ENCODE data around the gene BORCS5. TPM values are rescaled to one million over a fixed set of nuclear protein-coding genes. Genes with fewer than 3 reads are reported as not detected.

Gene BORCS5
- total and polyA plus RNA-seq, 2 experiments from 2014 or later, result 11.3 to 12.6 TPM

DNA sequence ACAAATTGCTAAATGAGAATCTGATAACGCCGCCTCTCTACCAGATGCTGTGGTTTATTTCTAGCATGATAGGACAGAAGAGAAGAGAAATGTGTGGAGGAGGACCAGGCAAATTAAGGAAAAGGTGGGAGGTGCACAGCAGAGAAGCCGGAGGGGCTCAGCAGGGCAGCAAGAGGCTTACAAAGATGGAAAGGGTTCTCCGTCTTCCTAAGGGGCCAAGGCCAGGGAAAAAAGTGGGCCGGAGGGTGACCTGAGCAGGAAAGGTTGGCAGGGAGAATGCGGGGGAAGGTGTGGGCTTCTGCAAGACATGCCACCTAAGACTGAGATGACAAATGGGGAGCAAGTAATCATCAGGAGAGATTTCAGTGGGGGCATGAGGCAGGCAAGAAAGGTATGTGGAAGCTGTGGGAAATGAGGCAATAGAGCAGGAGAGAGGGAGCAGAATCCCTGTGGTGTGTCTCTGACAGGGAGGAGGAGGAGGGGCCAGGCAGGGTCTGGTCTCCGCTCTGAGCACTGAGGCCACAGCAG lies 25.6 kb upstream of the BORCS5 start (continued):
- TF ChIP-seq, protein P1, sequence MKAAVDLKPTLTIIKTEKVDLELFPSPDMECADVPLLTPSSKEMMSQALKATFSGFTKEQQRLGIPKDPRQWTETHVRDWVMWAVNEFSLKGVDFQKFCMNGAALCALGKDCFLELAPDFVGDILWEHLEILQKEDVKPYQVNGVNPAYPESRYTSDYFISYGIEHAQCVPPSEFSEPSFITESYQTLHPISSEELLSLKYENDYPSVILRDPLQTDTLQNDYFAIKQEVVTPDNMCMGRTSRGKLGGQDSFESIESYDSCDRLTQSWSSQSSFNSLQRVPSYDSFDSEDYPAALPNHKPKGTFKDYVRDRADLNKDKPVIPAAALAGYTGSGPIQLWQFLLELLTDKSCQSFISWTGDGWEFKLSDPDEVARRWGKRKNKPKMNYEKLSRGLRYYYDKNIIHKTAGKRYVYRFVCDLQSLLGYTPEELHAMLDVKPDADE (IDR thresholded peaks at IDR 0.05), result no peak
- TF ChIP-seq CREB1 (CRISPR knock-in tag; IDR thresholded peaks at IDR 0.05; ENCODE audit: low read depth), result no peak
- TF ChIP-seq, protein P2, sequence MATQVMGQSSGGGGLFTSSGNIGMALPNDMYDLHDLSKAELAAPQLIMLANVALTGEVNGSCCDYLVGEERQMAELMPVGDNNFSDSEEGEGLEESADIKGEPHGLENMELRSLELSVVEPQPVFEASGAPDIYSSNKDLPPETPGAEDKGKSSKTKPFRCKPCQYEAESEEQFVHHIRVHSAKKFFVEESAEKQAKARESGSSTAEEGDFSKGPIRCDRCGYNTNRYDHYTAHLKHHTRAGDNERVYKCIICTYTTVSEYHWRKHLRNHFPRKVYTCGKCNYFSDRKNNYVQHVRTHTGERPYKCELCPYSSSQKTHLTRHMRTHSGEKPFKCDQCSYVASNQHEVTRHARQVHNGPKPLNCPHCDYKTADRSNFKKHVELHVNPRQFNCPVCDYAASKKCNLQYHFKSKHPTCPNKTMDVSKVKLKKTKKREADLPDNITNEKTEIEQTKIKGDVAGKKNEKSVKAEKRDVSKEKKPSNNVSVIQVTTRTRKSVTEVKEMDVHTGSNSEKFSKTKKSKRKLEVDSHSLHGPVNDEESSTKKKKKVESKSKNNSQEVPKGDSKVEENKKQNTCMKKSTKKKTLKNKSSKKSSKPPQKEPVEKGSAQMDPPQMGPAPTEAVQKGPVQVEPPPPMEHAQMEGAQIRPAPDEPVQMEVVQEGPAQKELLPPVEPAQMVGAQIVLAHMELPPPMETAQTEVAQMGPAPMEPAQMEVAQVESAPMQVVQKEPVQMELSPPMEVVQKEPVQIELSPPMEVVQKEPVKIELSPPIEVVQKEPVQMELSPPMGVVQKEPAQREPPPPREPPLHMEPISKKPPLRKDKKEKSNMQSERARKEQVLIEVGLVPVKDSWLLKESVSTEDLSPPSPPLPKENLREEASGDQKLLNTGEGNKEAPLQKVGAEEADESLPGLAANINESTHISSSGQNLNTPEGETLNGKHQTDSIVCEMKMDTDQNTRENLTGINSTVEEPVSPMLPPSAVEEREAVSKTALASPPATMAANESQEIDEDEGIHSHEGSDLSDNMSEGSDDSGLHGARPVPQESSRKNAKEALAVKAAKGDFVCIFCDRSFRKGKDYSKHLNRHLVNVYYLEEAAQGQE (IDR thresholded peaks at IDR 0.05; ENCODE audit: unreplicated experiment), result no peak

DNA sequence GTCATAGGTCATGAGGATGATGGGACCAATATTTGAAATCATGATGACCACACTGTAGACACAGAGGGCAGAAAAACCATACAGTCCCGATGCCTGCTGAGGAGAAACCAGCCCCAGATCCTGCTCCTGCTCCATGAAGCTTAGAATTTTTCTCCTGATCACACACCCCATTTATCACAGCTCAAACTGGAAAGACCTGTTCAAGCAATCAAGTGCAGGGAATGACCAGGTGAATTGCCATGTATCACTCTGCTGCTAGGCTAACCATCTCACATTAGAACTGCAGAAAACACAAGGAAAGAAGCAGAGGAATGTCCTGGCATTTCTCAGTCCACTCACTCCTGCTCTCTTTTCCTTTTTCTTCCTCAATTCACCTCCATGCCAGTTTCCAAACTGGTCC lies 25.0 kb upstream of the BORCS5 start:
- Histone ChIP-seq H3K36me3 (ENCODE audit: insufficient read depth) (no peaks in the 10 kb centered on the region), H3K79me2 (replicated peaks; ENCODE audit: insufficient read depth) (no peaks in the 10 kb centered on the region), H2AFZ (no peak overlapping the region), H3K4me3 (no peak overlapping the region), H4K20me1 (replicated peaks; ENCODE audit: insufficient read depth) (no peaks in the 10 kb centered on the region), H3K4me2 (no peak overlapping the region), H3F3A (replicated peaks; ENCODE audit: low read depth) (no peaks in the 10 kb centered on the region; the same call in 1 of the 2 replicates), H3K27ac (ENCODE audit: low read depth) (no peak overlapping the region), H3K27me3 (ENCODE audit: insufficient read depth) (no peaks in the 10 kb centered on the region), H3K9me2 (ENCODE audit: insufficient read depth) (no peaks in the 10 kb centered on the region), H3K4me1 (ENCODE audit: insufficient read depth) (peaks cover 14% of the 10 kb centered on the region; the same call in 1 of the 2 replicates)
- H3K9me3 Mint-ChIP-seq, result no peaks in the 10 kb centered on the region
- H3K4me1 Mint-ChIP-seq, result peaks cover 25% of the 10 kb centered on the region
- no peaks in the 10 kb centered on the region for H3K36me3 Mint-ChIP-seq (ENCODE audit: low read depth)
- no peak for DNase-seq (ENCODE audit: low spot score)
- peak overlapping the region; percentile 40; the same call in 1 of the 2 replicates for H3K27ac Mint-ChIP-seq
- TF ChIP-seq POLR2AphosphoS5 (IDR thresholded peaks at IDR 0.05; ENCODE audit: low read depth), result no peak
- H3K27me3 Mint-ChIP-seq (ENCODE audit: insufficient read depth, low read depth, poor library complexity), result peaks cover 13% of the 10 kb centered on the region
- no peak; the same call in 2 of the 3 replicates for ATAC-seq
- no peak overlapping the region for H3K4me3 Mint-ChIP-seq

GRCh38 chr12:12333407-12334366 lies 23.2 kb upstream of the BORCS5 start:
- no peaks in the 10 kb centered on the region for H3K9me3 Mint-ChIP-seq
- no peak for ATAC-seq
- Histone ChIP-seq H3K27me3 (ENCODE audit: insufficient read depth) (no peaks in the 10 kb centered on the region), H3K79me2 (replicated peaks; ENCODE audit: insufficient read depth) (no peaks in the 10 kb centered on the region), H3K4me1 (ENCODE audit: insufficient read depth) (peaks cover 14% of the 10 kb centered on the region; the same call in 1 of the 2 replicates), H3F3A (replicated peaks; ENCODE audit: low read depth) (no peaks in the 10 kb centered on the region; the same call in 1 of the 2 replicates), H3K27ac (ENCODE audit: low read depth) (no peak overlapping the region), H3K9me2 (ENCODE audit: insufficient read depth) (no peaks in the 10 kb centered on the region), H3K36me3 (ENCODE audit: insufficient read depth) (no peaks in the 10 kb centered on the region), H3K4me3 (no peak overlapping the region), H2AFZ (no peak overlapping the region), H4K20me1 (replicated peaks; ENCODE audit: insufficient read depth) (no peaks in the 10 kb centered on the region), H3K4me2 (no peak overlapping the region)
- H3K27me3 Mint-ChIP-seq (ENCODE audit: insufficient read depth, low read depth, poor library complexity), result peaks cover 13% of the 10 kb centered on the region
- H3K4me3 Mint-ChIP-seq, result no peak overlapping the region
- no peak for TF ChIP-seq ZNF331 (CRISPR knock-in tag; IDR thresholded peaks at IDR 0.05; ENCODE audit: low read depth)
- TF ChIP-seq EZH2 (IDR thresholded peaks at IDR 0.05; ENCODE audit: low read depth, unreplicated experiment), result no peak
- TF ChIP-seq, protein P1 (IDR thresholded peaks at IDR 0.05), result no peak
- no peak for TF ChIP-seq STAT1 (IDR thresholded peaks at IDR 0.05; ENCODE audit: unreplicated experiment)
- TF ChIP-seq NANOG (IDR thresholded peaks at IDR 0.05; ENCODE audit: borderline replicate concordance), result no peak
- no peak for TF ChIP-seq JUNB (IDR thresholded peaks at IDR 0.05; ENCODE audit: unreplicated experiment)
- no peak for TF ChIP-seq POLR2AphosphoS5 (IDR thresholded peaks at IDR 0.05; ENCODE audit: low read depth)
- no peak for DNase-seq (ENCODE audit: low spot score)
- H3K27ac Mint-ChIP-seq, result no peak overlapping the region; the same call in 1 of the 2 replicates
- H3K36me3 Mint-ChIP-seq (ENCODE audit: low read depth), result no peaks in the 10 kb centered on the region
- peaks cover 25% of the 10 kb centered on the region for H3K4me1 Mint-ChIP-seq
